ENCODE results near the gene NALCN.

NALCN gene

DNA sequence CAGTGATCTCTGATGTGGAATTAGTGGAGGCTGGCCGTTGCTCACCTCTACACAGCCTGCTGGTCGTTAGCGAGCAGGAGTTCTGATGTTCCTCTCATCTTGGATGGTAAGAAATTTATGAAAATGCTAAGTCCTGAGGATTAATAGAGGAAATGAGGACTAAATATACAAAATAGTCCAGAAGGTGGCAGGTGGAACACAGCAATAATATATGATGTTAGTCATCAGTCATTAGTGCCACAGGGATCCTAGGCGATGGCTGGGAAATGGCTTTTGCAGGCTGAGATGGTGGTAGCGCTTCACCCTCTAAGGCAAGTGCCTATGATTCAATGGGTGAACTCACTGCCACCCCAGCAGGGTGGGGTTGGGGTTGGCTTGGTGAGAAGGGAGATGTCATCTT is 403.1 kb downstream of the NALCN start:
- no peak for DNase-seq

DNA sequence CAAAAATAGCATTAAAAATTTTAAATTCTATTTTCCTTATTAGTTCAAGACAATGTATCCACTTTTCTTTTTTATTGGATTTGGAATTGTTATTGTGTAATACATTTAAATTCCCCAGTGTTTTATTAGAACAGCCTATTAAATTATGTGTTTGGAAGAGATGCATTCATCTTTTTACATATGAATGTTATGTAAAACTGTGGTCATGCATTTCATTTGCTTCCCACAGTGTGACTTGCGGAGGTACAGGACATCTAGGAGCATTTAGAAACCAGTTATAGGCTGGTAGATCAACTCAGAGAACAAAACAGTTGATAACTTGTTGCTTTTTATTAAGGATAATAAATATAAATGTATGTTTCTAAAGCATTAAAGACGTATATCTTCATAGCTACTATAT is 406.2 kb downstream of the NALCN start:
- DNase-seq, result no peak

DNA sequence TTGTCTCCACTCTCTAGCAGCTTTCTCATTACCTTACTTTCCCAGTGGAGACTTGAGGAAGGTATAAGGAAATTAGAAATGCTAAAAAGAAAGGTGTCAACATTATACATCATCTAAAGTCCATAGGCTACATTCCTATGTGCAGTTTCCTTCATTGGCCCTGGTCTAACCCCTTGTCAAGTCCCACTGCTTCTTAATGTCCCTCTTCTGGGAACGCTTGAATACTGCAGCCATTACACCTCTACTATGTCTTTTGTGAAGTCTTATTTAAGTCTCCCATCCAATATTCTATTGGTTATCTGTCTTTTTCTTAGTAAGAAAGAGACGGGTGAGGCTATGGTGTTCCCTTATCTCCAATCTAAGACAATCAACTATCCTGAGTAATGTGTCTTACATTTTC is 409.1 kb downstream of the NALCN start:
- no peak for DNase-seq

All from CD4-positive, alpha-beta T cell treated with Interleukin-15 for 1 hour (primary cell).